IPS-18c (cell line): Measurements from ENCODE around the gene PCYOX1L.

Source experiments
- H3K4me3 ChIP-seq: 2 replicates; pipeline ENCODE4 v1.7.0; 2013; ENCODE audit warnings: low read depth, mild to moderate bottlenecking, low read length, moderate library complexity; ENCODE audit not compliant: insufficient read depth
- H3K9me3 ChIP-seq: one replicate; pipeline ENCODE4 v1.6.1; 2013; ENCODE audit warnings: mild to moderate bottlenecking, low read length, moderate library complexity; ENCODE audit not compliant: control insufficient read depth, insufficient read depth

PCYOX1L gene

DNA sequence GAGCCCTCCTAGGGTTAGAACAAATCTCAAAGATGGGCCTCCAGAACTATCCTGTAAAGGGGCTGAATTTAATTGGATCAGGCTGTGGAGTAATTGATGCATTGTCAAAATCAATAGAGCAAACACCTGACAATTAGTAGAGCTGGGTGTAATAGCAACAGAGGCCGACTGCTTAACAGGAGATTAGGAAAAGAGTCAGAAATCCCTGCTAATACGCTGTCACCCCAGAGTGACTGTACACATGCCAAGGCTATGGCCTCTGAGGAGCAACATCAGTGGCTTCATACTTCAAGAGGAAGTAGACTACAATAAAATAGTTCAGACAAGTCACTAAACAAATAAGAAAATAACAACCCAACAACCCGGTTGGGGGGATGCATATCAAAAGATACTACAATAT is 31.2 kb upstream of the PCYOX1L start:
- Histone ChIP-seq H3K9me3 (no peaks in the 10 kb centered on the region), H3K4me3 (no peak overlapping the region)

- Histone ChIP-seq H3K4me3 (no peak overlapping the region), H3K9me3 (no peaks in the 10 kb centered on the region)
Observed at GRCh38 chr5:149328177-149328576, 29.7 kb upstream of the PCYOX1L start.

GRCh38 chr5:149333711-149334443 is 24.0 kb upstream of the PCYOX1L start:
- Histone ChIP-seq H3K4me3 (no peak overlapping the region), H3K9me3 (no peaks in the 10 kb centered on the region)

DNA sequence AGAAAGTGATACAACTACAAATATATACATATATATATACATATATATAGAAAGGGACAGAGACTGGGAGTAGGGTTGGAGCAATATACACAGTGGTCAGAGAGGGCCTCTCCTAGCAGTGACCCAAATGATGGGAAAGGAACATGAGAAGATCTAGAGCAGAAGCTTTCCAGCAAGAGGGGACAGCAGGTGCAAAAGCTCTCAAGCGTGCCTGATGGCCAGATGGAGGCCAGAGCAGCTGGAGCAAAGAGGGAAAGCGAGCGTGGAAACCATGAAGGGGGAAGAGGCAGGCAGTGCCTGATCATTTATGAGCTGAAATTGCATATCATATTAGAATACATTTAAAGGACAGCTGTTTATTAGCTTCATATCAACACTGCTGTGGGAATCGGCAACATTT is 20.1 kb upstream of the PCYOX1L start:
- Histone ChIP-seq H3K9me3 (no peaks in the 10 kb centered on the region), H3K4me3 (no peak overlapping the region)

DNA sequence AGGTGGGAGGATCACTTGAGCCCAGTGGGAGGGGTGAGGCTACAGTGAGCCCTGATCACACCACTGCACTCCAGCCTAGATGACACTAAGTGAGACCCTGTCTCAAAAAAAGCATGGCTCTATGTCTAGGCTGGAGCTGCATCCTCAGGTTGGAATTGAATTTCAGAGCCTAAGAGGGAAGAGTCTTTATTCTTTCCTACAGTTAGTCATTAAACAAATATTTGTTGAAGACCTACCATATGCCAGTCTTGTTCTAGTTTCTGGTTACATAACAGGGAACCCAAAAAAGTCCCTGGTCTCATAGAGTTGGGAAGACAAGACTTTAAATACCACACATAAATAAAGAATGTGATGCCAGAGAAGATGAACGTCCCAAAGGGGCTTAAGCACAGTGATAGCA is 19.5 kb upstream of the PCYOX1L start:
- Histone ChIP-seq H3K9me3 (no peaks in the 10 kb centered on the region), H3K4me3 (no peak overlapping the region)

DNA sequence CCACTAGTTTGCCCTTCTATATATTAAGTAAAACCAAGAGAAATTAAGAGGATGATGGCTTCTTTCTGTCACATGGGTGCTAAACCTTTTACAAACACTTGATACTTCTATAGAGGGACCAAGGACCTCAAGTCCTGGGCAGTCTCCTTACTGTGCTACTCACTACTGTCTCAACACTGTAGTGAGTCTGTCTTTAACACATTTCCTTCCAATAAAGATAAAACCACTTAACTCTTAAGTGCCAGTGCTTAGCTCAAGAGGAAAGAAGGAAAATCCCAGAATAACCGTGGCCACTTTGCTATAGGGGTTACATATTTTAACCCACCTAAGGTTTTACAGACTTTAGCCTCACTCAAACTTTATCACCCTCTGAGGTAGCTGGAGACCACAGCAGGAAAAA is 16.9 kb upstream of the PCYOX1L start:
- H3K4me3 ChIP-seq = no peak overlapping the region
- no peaks in the 10 kb centered on the region for H3K9me3 ChIP-seq

- Histone ChIP-seq H3K9me3 (no peaks in the 10 kb centered on the region), H3K4me3 (no peak overlapping the region)
Observed at GRCh38 chr5:149341876-149342275, 16.0 kb upstream of the PCYOX1L start.

DNA sequence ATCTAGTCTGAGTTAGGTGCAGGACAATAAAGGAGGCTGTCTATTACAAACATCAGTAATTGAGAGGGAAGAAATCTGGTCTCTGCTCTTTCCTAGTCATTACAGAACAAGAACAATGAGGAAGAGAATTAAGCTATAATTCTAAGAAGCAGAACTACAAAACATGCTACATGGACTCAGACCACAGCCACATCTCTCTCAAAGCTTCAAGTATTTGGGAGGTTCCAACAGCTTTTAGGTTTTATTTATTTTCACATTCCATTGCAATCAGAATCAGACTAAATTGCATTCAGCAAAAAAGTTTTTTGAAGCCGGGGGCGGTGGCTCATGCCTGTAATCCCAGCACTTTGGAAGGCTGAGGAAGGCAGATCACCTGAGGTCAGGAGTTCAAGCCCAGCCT is 13.7 kb upstream of the PCYOX1L start:
- H3K4me3 ChIP-seq = peak overlapping the region; percentile 86; the same call in 1 of the 2 replicates
- H3K9me3 ChIP-seq = no peaks in the 10 kb centered on the region

GRCh38 chr5:149345147-149345891 is 12.5 kb upstream of the PCYOX1L start, which contains the start of gene GRPEL2:
Gene GRPEL2 (plus strand): TSS chr5:149345499. CDS start chr5:149345540, 41 bp downstream.
- Histone ChIP-seq H3K4me3 (peak within 1 kb of the TSS; percentile 86), H3K9me3 (no peaks in the 10 kb centered on the region)

DNA sequence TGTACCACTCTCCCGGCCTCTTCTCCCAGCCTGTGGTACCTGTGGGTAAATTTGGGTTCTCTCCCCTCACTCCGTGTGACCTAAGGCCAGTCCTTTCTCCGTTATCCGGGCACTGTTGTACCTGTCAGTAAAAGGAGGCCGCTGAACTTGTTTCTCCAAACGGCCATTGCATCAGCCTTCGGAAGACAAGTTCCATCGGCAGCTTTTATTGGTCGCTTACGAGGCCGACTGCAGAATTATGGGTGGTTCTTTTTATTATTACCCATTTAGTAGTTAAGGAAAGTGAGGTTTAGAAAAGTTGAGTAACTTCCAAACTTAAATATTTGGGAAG is 12.0 kb upstream of the PCYOX1L start:
- no peaks in the 10 kb centered on the region for H3K9me3 ChIP-seq
- peak overlapping the region; percentile 86 for H3K4me3 ChIP-seq

- no peaks in the 10 kb centered on the region for H3K9me3 ChIP-seq
- no peak overlapping the region for H3K4me3 ChIP-seq
Observed at GRCh38 chr5:149348518-149348917, 9.3 kb upstream of the PCYOX1L start.

DNA sequence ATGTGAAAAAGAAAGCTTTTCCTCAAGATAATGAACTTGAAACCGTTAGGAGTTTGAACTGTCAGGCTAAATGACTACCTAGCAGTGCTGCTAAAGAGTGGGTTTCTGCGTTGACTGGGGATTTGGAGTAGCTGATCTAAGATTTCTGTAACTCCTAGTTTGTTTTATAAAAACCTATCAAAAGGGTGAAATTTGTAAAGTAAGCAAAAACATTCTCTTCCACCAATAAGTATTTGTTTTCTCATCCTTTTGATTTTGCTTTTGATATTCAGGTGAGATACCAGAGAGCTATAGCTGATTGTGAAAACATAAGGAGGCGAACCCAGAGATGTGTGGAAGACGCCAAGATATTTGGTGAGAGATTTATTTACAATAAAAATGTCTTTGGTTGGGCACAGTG is 8.5 kb upstream of the PCYOX1L start:
- H3K4me3 ChIP-seq = no peak overlapping the region
- H3K9me3 ChIP-seq = no peaks in the 10 kb centered on the region

DNA sequence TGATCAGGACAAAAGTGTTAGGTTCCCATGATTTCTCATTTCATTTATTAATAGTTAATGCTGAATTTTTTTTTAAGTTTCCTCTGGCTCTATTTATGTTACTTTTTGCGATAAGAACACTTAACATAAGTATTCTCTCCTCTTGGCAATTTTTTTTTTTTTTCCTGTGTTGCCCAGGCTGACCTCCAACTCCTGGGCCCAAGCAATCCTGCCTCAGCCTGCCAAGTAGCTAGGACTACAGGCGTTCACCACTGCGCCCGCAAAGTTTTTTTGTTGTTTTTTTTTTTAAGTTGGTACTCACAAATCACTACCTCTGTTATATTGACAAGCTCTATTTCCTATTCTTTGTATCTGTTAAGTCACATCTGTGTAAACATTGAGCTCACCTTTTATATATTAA is 5.7 kb upstream of the PCYOX1L start:
- no peak overlapping the region for H3K4me3 ChIP-seq
- H3K9me3 ChIP-seq = no peaks in the 10 kb centered on the region

DNA sequence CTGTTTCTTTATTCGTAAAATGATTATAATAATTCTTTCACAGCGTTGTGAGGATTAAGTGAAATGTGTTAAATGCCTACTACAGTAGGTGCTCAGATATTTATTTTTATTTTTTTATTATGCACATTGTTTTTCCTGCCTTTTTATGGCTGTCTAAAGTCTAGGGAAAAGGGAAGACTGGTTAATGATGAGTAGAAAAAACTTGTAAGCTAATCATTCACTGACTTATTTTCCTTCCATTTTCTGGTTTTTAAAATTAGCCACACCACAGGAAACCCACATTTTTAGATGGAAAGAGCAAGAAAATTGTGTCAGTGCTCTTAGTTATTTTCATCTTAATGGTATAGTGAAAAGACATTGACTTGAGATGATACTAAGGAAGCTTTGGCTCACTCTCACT is 3.9 kb upstream of the PCYOX1L start:
- H3K9me3 ChIP-seq = peaks cover 4% of the 10 kb centered on the region
- H3K4me3 ChIP-seq = no peak overlapping the region

GRCh38 chr5:149355688-149356087 is 2.2 kb upstream of the PCYOX1L start:
- H3K9me3 ChIP-seq = peaks cover 4% of the 10 kb centered on the region
- H3K4me3 ChIP-seq = no peak overlapping the region

DNA sequence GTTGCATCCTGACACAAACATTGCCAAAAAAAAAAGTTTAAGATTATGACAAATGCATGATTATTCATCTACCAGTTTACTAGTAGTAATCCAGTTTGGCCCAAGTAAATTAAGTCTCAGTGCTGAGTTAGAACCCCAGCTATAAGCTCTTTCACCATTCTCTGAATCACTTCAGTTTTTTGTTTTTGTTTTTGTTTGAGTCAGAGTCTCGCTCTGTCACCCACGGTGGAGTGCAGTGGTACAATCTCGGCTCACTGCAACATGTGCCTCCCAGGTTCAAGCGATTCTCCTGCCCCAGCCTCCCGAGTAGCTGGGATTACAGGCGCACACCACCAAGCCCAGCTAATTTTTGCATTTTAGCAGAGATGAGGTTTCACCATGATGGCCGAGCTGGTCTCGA is 1.5 kb upstream of the PCYOX1L start:
- peaks cover 4% of the 10 kb centered on the region for H3K9me3 ChIP-seq
- H3K4me3 ChIP-seq = no peak overlapping the region

- Histone ChIP-seq H3K4me3 (peak overlapping the region; percentile 80), H3K9me3 (peaks cover 4% of the 10 kb centered on the region)
Observed at GRCh38 chr5:149358294-149358651, 427 bp downstream of the PCYOX1L start.

DNA sequence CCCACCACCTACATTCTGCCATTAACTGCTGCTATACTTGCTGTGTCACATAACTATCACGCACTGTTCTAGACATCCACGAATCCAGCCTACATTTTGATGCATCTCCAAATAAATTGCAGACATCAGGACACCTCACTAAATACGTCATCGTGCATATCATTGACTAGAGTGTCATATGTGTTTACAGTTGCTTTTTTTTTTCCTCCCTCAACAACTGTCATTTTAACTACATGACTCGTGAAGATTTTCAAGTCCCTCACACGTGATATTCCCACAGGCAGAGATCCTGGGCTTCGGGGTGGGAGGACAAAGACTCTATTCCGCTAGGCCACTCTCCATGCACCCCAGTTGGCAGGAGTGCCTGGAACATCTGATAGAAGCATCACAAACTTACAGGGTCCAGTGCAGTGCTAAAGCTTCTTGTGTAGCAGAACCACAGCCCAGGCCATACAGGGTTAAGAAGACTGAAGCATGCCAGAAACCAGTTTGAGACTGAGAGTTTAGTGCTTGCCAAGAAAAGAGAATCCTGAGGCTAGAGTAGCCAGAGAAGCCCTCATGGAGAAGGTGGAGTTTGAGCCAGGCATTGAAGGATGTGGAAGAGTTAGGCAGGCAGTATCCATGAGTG is 1.1 kb downstream of the PCYOX1L start:
- peaks cover 4% of the 10 kb centered on the region for H3K9me3 ChIP-seq
- no peak overlapping the region for H3K4me3 ChIP-seq
